Breast epithelium (tissue), 3 donors: ENCODE data around the gene ITIH5.

Experiments
- CTCF ChIP-seq, 3 donors: fragments of 450-650 bp; IDR thresholded peaks; one replicate each; pipeline ENCODE4 v1.5.1; 2016 to 2017; ENCODE audit warnings: antibody characterized with exemption in 3 of 3, mild to moderate bottlenecking in 3 of 3, moderate library complexity in 3 of 3
- POLR2A ChIP-seq: fragments of 450-650 bp; IDR thresholded peaks from one replicate; pipeline ENCODE4 v1.6.1; 2016; ENCODE audit warnings: antibody characterized with exemption, mild to moderate bottlenecking, moderate library complexity
- POLR2AphosphoS5 ChIP-seq, 3 donors: sonication (generic); formaldehyde crosslinking; IDR thresholded peaks; one replicate each; pipeline ENCODE4 v1.6.1; 2017; ENCODE audit warnings: antibody characterized with exemption in 3 of 3

GRCh38 chr10:7545261-7545660, 121.5 kb downstream of the ITIH5 start:
- TF ChIP-seq CTCF (IDR thresholded peaks at IDR 0.05) (no peak), POLR2A (no peak), POLR2AphosphoS5 (IDR thresholded peaks at IDR 0.05) (no peak)
